ENCODE measurements around the gene ADSL.

GRCh38 chr22:40341604-40342003 lies 4.7 kb upstream of the ADSL start:
- TF ChIP-seq CTCF (IDR thresholded peaks at IDR 0.05 in 8 of 11, conservative IDR thresholded peaks at IDR 0.05 in 3 of 11) (no peak), POLR2AphosphoS5 (IDR thresholded peaks at IDR 0.05) (no peak), POLR2A (IDR thresholded peaks at IDR 0.05) (no peak)

Measured in spleen (tissue), 7 donors.